Epithelial cell of esophagus (primary cell): ENCODE data around the gene PROS1.

ENCODE experiments used
- DNase-seq: peaks from one replicate; pipeline ENCODE4 v3.0.0; 2010; ENCODE audit warnings: low read depth
- H3K4me3 ChIP-seq: 2 replicates; pipeline ENCODE4 v1.5.1; 2011; ENCODE audit warnings: mild to moderate bottlenecking, low read length, control low read depth
- TF ChIP-seq, protein P1 (sequence below): IDR thresholded peaks from 2 replicates; pipeline ENCODE4 v1.5.1; 2011; ENCODE audit warnings: low read depth, mild to moderate bottlenecking, low read length, control low read depth, inconsistent platforms; ENCODE audit not compliant: insufficient read depth; ENCODE audit errors: missing control alignments

Gene PROS1

DNA sequence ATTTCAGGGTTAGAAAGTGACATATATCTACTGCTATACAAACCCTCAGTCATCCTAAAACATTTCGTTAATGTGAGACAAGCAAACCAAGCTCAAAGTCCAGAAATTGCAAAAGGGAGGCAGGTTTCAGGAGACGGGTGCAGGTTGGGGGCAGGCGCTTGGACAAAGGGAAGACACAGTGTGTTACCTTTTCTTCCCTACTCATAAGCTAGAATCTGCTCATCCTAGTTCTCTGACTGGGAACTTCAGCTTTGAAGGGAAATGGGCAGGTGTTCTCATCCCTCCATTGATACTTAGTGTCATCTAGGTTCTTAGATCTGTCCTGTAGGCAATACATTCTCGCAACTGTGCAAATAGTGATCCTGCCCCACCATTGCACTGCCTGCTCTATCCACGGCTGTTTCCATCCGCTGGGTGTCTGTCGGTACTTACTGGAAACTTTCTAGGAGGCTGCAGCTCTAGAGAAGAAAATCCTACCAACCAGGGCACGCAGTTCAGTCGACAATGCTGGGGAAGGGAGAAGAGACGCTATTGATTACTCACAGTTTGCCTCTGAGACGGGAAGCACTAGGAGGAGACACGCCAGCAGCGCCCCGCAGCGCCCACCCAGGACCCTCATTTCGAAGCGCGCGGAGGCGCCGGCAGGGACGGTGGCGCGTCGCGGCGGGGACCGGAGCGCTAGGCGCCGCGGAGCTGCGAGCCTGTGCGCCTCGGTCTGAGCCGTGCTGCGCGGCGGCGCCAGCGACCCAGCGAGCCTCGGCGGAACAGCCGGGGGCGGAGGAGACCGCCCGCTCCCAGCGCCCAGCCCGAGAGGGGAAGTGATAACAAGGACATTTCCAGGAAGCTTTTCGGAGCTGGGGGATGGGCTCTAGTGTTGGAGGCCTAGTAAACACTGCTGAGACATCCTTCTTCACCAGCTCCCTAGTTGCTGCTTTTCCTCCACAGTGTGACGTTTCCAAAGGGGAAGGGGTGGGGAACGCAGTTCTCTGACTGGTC is at the start of gene PROS1:
Gene PROS1 (minus strand): TSS at position 766 of the 996 bp plus-strand sequence. CDS start 147 bp downstream, at position 619.
- TF ChIP-seq, protein P1, sequence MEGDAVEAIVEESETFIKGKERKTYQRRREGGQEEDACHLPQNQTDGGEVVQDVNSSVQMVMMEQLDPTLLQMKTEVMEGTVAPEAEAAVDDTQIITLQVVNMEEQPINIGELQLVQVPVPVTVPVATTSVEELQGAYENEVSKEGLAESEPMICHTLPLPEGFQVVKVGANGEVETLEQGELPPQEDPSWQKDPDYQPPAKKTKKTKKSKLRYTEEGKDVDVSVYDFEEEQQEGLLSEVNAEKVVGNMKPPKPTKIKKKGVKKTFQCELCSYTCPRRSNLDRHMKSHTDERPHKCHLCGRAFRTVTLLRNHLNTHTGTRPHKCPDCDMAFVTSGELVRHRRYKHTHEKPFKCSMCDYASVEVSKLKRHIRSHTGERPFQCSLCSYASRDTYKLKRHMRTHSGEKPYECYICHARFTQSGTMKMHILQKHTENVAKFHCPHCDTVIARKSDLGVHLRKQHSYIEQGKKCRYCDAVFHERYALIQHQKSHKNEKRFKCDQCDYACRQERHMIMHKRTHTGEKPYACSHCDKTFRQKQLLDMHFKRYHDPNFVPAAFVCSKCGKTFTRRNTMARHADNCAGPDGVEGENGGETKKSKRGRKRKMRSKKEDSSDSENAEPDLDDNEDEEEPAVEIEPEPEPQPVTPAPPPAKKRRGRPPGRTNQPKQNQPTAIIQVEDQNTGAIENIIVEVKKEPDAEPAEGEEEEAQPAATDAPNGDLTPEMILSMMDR = peak; percentile 11
- peak; percentile 63 for DNase-seq
- H3K4me3 ChIP-seq = peak within 1 kb of the TSS; percentile 65

DNA sequence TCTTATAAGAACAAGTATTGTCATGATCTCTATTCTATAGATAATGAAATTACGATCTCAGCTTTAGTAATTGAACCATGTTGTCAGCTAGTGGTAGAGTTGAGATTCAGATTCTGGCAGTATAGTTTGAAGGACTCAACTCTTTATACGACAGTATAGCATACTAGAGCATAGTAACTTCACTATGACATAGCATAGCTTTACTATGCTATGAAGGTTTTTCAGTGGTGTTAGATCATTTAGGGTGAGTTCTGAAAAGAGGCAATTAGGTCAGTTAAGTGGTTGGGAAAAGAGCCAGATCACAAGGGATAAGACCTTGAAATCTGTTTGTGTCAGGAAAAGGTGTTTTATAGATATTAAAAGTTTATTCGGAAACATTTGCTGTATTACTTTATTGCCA is 46.6 kb upstream of the PROS1 start:
- TF ChIP-seq, protein P1 = no peak
- no peak for DNase-seq
- no peak overlapping the region for H3K4me3 ChIP-seq

DNA sequence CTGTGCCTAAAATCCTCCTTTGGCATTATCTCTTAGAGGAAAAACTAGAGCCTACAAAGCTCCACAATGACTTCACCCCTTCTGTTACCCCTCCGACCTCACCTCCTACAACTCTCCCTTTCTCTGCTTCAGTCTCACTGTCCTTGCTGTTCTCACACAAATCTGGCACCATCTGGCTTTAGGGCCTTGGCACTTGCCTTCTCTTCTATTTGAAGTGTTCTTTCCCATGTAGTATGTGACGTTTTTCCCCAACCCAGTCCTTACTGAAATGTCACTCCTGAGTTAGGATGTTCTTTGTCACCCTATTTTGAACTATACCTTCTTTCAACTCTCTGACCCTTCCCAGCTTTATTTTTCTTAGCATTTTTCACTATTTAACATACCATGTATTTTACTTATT is 46.0 kb upstream of the PROS1 start:
- TF ChIP-seq, protein P1 = no peak
- H3K4me3 ChIP-seq = no peak overlapping the region
- no peak for DNase-seq

DNA sequence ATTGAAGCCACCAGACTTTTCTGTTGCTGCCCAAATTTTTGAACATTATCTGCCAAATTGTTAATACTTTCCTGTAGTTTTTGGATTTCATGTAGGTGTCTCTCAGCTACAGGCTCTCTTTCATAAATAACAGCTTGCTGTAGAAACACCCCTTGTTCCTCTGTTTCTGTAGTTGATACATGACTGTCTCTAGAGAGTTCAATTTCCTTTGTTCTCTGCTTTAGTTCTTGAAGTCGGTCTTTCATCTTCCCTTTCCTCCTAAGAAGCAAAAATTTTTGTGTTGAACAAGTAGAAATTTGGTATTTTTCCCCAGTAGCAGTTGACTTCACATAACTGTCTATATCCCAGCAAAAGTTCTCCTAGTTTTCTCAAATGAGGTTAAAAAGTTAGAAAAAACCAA is 41.3 kb upstream of the PROS1 start:
- H3K4me3 ChIP-seq = no peak overlapping the region
- TF ChIP-seq, protein P1 = no peak
- no peak for DNase-seq

DNA sequence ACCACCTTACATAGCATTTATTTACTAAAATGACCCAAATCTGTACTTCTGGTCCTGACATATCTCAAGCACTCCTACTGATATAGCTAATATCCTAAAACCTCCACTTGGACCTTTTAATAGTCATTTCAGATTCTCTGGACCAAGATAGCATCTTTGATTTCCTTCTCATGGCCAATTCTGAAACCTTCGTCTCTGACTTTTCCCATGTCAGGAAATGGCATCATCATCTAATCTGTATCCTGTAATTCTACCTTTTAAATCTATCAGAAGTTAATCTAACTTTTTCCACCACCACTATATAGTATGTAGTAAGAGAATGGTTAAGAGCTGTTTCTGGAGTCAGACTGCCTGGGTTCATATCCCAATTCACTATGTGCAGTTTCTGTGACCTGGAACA is 38.5 kb upstream of the PROS1 start:
- no peak overlapping the region for H3K4me3 ChIP-seq
- TF ChIP-seq, protein P1 = no peak
- DNase-seq = no peak

DNA sequence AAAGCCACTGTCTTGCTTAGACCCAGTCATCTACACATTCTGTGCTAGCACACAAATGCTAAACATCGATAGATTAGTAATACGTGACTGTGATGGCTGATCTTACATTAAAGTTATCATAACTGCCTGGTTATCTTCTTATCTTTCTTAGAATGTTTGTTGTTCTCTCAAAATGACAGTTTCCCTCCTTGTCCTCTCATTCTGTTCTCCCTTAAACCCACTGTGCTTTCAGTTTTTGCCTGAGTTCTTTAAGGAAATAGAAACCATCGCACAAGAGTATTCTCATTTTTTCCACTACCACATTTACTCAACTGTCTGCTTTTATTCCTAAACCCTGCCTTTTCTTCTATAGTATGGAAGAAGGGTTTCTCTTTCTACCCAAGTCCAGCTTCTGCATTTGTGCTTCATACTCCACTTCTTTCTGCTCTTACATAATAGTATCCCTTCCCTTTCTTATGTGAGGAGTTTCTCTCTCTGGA is 37.6 kb upstream of the PROS1 start:
- TF ChIP-seq, protein P1 = no peak
- H3K4me3 ChIP-seq = no peak overlapping the region
- no peak for DNase-seq

DNA sequence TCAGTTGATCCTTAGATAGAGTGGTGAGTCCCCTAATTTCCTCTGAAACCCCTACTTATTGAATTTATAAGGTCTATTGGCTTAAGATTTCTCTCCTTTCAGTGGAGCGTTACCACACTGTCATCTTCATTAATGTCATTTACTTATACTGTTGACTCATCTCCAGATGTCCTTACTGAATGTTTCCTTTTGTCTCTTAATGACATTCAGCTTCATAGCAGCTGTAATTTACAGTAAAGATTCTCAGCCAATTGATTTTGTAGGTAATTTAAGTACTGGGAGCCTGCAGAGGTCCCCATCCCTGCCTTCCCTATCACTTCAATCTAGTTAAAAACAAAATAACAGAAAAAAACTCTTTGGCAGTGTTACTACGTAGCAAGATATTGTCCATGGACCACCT is 35.9 kb upstream of the PROS1 start:
- H3K4me3 ChIP-seq = no peak overlapping the region
- no peak for DNase-seq
- TF ChIP-seq, protein P1 = no peak
